HFF-Myc (cell line): Measurements from ENCODE around the gene IREB2.
"Not testable (repeated sequence)": the region's sequence is repeated elsewhere in the genome, so short reads cannot be mapped to it uniquely, and the experiment has no call there.

Source experiments
- DNase-seq: peaks from one replicate; pipeline ENCODE4 v3.0.0-alpha.2; 2011; ENCODE audit warnings: low read depth; ENCODE audit errors: extremely low read depth
- H3K4me3 ChIP-seq: replicated peaks from 2 replicates; pipeline ENCODE4 v1.5.1; 2011; ENCODE audit warnings: low read depth, mild to moderate bottlenecking, control low read depth, low read length
- TF ChIP-seq, protein P1 (sequence below): IDR thresholded peaks from 2 replicates; pipeline ENCODE4 v1.5.1; 2012; ENCODE audit warnings: mild to moderate bottlenecking, low read depth, low read length, control low read depth; ENCODE audit errors: missing control alignments

IREB2 gene

DNA sequence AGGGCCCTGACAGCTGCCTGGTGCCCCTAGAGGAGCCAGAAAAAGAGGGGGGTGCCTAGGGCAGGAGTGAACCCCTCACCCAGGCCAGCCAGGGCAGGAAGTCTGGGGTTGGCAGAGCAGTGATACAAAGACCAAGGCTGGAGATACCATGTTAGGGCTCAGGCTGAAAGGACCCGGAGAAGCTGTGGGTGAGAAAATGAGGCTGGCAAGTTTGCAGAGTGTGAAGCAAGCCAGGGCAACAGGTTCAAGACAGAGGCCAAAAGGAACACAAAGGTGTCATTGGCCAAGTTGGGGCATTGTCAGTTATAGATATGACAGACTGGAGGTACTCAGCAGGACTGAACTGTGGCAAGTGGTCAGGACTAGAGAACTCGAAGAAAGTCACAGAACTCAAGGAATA lies 40.6 kb upstream of the IREB2 start:
- H3K4me3 ChIP-seq: no peak overlapping the region
- no peak for DNase-seq
- TF ChIP-seq, protein P1, sequence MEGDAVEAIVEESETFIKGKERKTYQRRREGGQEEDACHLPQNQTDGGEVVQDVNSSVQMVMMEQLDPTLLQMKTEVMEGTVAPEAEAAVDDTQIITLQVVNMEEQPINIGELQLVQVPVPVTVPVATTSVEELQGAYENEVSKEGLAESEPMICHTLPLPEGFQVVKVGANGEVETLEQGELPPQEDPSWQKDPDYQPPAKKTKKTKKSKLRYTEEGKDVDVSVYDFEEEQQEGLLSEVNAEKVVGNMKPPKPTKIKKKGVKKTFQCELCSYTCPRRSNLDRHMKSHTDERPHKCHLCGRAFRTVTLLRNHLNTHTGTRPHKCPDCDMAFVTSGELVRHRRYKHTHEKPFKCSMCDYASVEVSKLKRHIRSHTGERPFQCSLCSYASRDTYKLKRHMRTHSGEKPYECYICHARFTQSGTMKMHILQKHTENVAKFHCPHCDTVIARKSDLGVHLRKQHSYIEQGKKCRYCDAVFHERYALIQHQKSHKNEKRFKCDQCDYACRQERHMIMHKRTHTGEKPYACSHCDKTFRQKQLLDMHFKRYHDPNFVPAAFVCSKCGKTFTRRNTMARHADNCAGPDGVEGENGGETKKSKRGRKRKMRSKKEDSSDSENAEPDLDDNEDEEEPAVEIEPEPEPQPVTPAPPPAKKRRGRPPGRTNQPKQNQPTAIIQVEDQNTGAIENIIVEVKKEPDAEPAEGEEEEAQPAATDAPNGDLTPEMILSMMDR: no peak

DNA sequence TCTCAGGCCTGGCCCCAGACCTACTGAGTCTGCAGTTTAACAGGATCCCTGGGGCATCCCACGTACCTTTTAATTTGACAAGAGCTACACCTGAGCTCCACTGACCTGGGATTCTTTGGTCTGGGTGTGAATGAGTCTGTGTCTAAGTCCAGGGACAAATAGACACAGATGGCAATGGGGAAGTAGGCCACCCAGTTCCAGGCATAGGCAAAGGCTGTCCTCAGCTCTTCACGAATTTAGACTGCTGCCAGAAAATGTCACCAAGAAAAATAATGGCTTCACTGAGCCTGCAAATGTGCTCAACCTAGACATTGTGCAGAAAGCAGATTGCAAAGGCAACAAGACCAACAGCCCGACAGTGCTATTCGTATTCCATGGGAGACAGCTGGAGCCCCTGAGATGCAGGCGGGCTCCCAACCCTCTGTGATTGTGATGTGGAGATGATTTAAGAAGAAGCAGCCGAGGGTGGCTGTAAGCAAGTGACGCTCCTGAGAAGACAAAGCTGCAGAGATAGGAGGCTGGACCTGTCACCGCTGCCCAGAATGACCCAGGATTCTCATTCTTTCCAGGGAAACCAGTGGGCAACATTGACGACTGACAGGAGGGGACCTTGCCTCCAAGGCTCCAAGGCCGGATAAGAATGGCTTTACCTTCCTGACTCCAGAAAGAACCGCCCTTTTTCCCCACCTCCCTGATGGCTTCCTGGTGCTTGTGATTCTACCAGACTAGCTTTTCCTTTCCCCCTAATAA lies 39.8 kb upstream of the IREB2 start:
- no peak for DNase-seq
- H3K4me3 ChIP-seq: no peak overlapping the region
- TF ChIP-seq, protein P1: no peak

DNA sequence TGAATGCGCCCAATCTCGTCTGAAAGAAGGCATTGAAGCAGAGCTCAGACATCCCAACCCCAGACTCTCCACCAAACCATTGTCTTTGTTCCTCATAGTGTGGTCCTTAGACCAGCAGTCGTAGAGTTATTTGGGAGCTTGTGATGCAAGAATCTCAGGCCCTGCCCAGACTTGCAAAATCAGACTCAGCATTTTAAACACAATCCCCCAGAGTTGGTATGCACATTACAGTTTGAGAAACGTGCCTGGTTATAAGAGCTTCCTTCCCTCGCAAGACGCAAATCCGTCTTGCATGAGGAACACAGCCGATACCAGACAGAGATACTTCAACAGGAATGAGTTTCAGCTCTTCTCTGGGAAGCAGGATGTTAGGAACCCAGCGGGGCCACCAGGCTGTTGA lies 38.9 kb upstream of the IREB2 start:
- TF ChIP-seq, protein P1: no peak
- H3K4me3 ChIP-seq: no peak overlapping the region
- DNase-seq: no peak

DNA sequence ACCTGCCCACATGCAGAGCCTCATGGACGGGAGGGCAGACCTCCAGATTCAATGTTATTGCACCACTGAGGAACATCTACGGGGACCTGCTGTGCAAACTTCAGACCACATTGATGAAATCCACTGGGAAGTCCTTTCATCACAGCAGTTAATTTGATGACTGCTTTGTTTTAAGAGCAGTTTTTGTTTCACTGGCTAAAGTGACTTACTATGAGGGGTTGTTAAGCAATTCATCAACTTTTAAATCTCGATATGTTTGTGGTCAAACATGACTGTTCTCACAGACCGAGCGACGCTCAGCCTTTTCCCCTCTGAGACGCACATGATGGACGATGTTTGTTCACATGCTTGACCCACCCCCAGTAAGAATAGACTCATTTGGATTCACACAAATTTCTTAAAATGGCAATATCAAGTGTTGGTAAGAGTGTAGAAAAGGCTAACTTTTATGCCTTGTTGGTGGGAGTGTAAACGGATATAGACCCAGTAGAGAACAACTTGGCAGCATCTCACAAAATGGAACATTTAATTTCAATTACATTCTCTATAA lies 35.9 kb upstream of the IREB2 start:
- TF ChIP-seq, protein P1: no peak
- no peak overlapping the region for H3K4me3 ChIP-seq
- no peak for DNase-seq

DNA sequence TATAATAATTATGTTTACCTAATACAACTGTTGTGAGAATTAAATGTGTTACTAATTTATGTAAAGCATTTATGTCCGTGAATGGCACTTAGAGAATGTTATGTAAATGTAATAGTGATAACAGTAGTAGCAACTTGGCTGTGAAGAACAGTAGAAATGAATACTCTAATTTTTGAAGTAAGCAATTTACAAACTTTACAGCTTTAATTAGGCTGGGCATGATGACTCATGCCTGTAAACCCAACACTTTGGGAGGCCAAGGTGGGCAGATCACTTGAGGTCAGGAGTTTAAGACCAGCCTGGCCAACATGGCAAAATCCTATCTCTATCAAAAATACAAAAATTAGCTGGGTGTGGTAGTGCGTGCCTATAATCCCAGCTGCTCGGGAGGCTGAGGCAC lies 33.9 kb upstream of the IREB2 start:
- DNase-seq: no peak
- TF ChIP-seq, protein P1: no peak
- no peak overlapping the region for H3K4me3 ChIP-seq

DNA sequence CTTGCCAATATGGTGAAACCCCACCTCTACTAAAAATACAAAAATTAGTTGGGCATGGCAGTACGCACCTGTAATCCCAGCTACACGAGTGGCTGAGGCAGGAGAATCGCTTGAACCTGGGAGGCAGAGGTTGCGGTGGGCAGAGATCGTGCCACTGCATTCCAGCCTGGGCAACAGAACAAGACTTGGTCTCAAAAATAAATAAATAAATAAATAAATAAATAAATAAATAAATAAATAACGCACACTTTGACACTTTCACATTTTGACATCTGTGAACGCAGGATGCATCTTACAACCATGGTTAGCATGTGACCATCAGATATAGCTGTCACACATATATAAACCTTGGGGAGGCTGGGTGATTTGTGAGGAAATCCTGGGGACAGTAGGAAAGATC lies 33.2 kb upstream of the IREB2 start:
- not testable (repeated sequence) for DNase-seq, H3K4me3 ChIP-seq

DNA sequence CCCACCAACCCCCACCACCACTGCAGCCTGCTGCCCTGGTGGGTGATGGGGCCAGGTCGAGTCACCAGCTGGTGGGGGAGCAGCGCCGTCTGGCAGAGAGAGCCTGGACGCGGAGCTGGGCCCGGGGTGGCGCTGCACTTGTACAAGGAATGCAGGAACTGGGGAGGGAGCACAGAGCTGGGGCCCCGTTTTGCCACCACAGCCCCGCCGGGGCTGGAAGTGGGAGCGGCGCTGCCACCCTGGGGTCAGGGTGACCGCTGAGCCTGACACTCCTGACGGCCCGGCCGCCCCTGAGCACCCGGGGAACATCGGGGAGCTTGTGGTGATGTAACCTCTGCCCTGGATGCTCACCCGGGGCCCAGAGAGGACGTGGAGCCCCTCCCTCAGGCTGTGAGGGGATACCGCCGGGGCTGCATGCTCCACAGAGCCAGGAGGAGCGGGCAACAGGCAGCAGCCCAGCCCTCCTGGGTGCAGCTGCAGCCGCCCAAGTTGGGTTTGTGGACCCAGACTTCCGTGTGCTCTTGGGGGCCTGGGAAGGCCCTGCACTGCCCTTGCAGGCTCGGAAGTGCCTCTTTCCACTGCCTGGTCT lies 32.6 kb upstream of the IREB2 start:
- TF ChIP-seq, protein P1: no peak
- no peak for DNase-seq
- no peak overlapping the region for H3K4me3 ChIP-seq
